Keratinocyte (primary cell): ENCODE data around the gene ROR2. TPM values are rescaled to one million over a fixed set of nuclear protein-coding genes. Genes with fewer than 3 reads are reported as not detected.

Experiments used
- DNase-seq: peaks from one replicate; pipeline ENCODE4 v3.0.0-alpha.2; 2011; ENCODE audit warnings: low read depth, missing footprints, low spot score
- FAIRE-seq: peaks from 2 replicates; lab custom pipeline; 2011; peaks lifted over from hg19 to GRCh38; lab: Jason Lieb, UNC
- H2AFZ ChIP-seq: 2 replicates; pipeline ENCODE4 v1.6.0; 2012; ENCODE audit warnings: low read length, control low read depth, inconsistent platforms; ENCODE audit not compliant: control insufficient read depth
- H3K27ac ChIP-seq: 2 replicates; pipeline ENCODE4 v1.5.1; 2011; ENCODE audit warnings: low read length; ENCODE audit not compliant: control insufficient read depth, insufficient read depth
- H3K27me3 ChIP-seq: 3 replicates; pipeline ENCODE4 v1.6.0; 2011; ENCODE audit warnings: low read length; ENCODE audit not compliant: control insufficient read depth, insufficient read depth; ENCODE audit errors: extremely low read depth
- H3K36me3 ChIP-seq, 2 experiments: 2 replicates in 1 of 2; 3 replicates in 1 of 2; pipeline ENCODE4 v1.5.1; 2011; ENCODE audit warnings: low read length in 2 of 2, mild to moderate bottlenecking in 1 of 2; ENCODE audit not compliant: control insufficient read depth in 2 of 2, insufficient read depth in 2 of 2; ENCODE audit errors: extremely low read depth in 1 of 2
- H3K4me1 ChIP-seq: 3 replicates; pipeline ENCODE4 v1.5.1; 2011; ENCODE audit warnings: low read length; ENCODE audit not compliant: control insufficient read depth, insufficient read depth; ENCODE audit errors: extremely low read depth
- H3K4me2 ChIP-seq: 3 replicates; pipeline ENCODE4 v1.6.0; 2011; ENCODE audit warnings: low read depth, low read length; ENCODE audit not compliant: control insufficient read depth, insufficient read depth; ENCODE audit errors: extremely low read depth
- H3K4me3 ChIP-seq, 3 experiments: fragments of 200-600 bp in 1 of 3; sonication (generic) in 1 of 3; 2 replicates in 2 of 3; 3 replicates in 1 of 3; pipeline ENCODE4 v1.5.1; 2011 to 2016; ENCODE audit warnings: low read length in 3 of 3, mild to moderate bottlenecking in 3 of 3, control low read depth in 2 of 3, inconsistent platforms in 1 of 3, low read depth in 1 of 3, mixed read lengths in 1 of 3, mixed run types in 1 of 3, moderate library complexity in 1 of 3; ENCODE audit not compliant: control insufficient read depth in 2 of 3, insufficient read depth in 2 of 3; ENCODE audit errors: extremely low read depth in 1 of 3
- H3K79me2 ChIP-seq: 2 replicates; pipeline ENCODE4 v1.6.0; 2012; ENCODE audit warnings: low read length; ENCODE audit not compliant: control insufficient read depth, insufficient read depth
- H3K9ac ChIP-seq: 3 replicates; pipeline ENCODE4 v1.6.0; 2011; ENCODE audit warnings: low read length; ENCODE audit not compliant: control insufficient read depth, insufficient read depth; ENCODE audit errors: extremely low read depth
- H3K9me1 ChIP-seq: 3 replicates; pipeline ENCODE4 v1.6.0; 2011; ENCODE audit warnings: low read length; ENCODE audit not compliant: control insufficient read depth, insufficient read depth; ENCODE audit errors: extremely low read depth
- H3K9me3 ChIP-seq: 2 replicates; pipeline ENCODE4 v1.5.1; 2012; ENCODE audit warnings: low read depth, low read length; ENCODE audit not compliant: control insufficient read depth
- H4K20me1 ChIP-seq: 3 replicates; pipeline ENCODE4 v1.6.0; 2011; ENCODE audit warnings: low read length; ENCODE audit not compliant: control insufficient read depth, insufficient read depth; ENCODE audit errors: extremely low read depth
- EZH2 ChIP-seq: IDR thresholded peaks from one replicate; pipeline ENCODE4 v1.6.1; 2012; ENCODE audit warnings: inconsistent platforms, mild to moderate bottlenecking, low read length, moderate library complexity
- dilution Hi-C: fragments of 300-500 bp; cut with MboI; formaldehyde crosslinking; loops from one replicate; pipeline ENCODE4 v1.7.0; 2020; ENCODE audit warnings: low sequenced_read_pairs; ENCODE audit not compliant: extremely low pct_ligation_motif_present
- polyA plus RNA-seq, 5 experiments: library from polyadenylated mRNA; depleted of rRNA in 3 of 5; stranded (reverse) in 3 of 5; stranded (forward) in 1 of 5; unstranded in 1 of 5; fragments of >200 nt; gene quantifications; 1 replicate in 1 of 5; 2 replicates in 3 of 5; 3 replicates in 1 of 5; pipeline versions ENCODE4 v1.2.1 to v1.2.3, GENCODE V29; 2011 to 2012; ENCODE audit warnings: missing spikeins in 2 of 5, low read depth in 1 of 5, low replicate concordance in 1 of 5
- TF ChIP-seq, protein P1 (sequence below), 3 experiments: IDR thresholded peaks in 1 of 3; conservative IDR thresholded peaks in 1 of 3; optimal IDR thresholded peaks in 1 of 3; 2 replicates in 2 of 3; 3 replicates in 1 of 3; pipeline versions ENCODE3 to v1.5.1; 2011; ENCODE audit warnings: low read length in 3 of 3, mild to moderate bottlenecking in 3 of 3, moderate library complexity in 2 of 3, control low read depth in 1 of 3, inconsistent platforms in 1 of 3; ENCODE audit not compliant: insufficient read depth in 2 of 3; ENCODE audit errors: extremely low read depth in 1 of 3

ROR2 gene
- polyA plus RNA-seq, 1 donor (not counting 4 experiments of a cell fraction or from before 2014, with no cell fraction given), result 0.22 TPM

DNA sequence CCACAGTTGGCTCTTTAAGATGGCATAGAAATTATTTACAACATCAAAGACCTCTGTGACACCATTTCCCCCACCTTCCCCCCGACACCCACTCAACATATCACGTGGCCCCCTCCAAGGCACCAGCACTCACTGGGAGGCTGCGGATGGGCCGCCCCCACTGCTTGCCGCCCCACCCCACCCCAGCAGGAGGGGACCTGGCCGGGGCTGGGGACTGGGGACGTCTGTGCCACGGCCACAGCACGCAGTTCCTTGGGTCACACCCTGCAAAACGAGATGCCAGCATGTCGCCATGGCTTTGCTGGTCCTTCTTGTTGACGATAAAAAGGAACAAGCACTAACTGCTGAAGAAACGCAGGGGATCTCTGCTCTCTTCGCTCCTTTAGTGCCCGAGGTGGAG, 269.0 kb downstream of the ROR2 start:
- Histone ChIP-seq H3K79me2 (no peaks in the 10 kb centered on the region), H3K4me1 (no peaks in the 10 kb centered on the region), H3K4me2 (no peak overlapping the region), H3K9me3 (no peaks in the 10 kb centered on the region), H4K20me1 (no peaks in the 10 kb centered on the region), H3K9ac (no peak overlapping the region), H3K27me3 (no peaks in the 10 kb centered on the region), H3K27ac (no peak overlapping the region), H3K36me3 (no peaks in the 10 kb centered on the region), H3K4me3 (no peak overlapping the region), H3K9me1 (no peaks in the 10 kb centered on the region), H2AFZ (no peak overlapping the region)
- dilution Hi-C loops, result no loop called here
- DNase-seq (no peak), FAIRE-seq (no peak)
- TF ChIP-seq EZH2, result no peak
- TF ChIP-seq, protein P1, sequence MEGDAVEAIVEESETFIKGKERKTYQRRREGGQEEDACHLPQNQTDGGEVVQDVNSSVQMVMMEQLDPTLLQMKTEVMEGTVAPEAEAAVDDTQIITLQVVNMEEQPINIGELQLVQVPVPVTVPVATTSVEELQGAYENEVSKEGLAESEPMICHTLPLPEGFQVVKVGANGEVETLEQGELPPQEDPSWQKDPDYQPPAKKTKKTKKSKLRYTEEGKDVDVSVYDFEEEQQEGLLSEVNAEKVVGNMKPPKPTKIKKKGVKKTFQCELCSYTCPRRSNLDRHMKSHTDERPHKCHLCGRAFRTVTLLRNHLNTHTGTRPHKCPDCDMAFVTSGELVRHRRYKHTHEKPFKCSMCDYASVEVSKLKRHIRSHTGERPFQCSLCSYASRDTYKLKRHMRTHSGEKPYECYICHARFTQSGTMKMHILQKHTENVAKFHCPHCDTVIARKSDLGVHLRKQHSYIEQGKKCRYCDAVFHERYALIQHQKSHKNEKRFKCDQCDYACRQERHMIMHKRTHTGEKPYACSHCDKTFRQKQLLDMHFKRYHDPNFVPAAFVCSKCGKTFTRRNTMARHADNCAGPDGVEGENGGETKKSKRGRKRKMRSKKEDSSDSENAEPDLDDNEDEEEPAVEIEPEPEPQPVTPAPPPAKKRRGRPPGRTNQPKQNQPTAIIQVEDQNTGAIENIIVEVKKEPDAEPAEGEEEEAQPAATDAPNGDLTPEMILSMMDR (optimal IDR thresholded peaks at IDR 0.05 in 1 of 3, IDR thresholded peaks at IDR 0.05 in 1 of 3, conservative IDR thresholded peaks at IDR 0.05 in 1 of 3; ENCODE audit: extremely low read depth in 1 of 3, insufficient read depth in 2 of 3, low read length in 3 of 3), result no peak

DNA sequence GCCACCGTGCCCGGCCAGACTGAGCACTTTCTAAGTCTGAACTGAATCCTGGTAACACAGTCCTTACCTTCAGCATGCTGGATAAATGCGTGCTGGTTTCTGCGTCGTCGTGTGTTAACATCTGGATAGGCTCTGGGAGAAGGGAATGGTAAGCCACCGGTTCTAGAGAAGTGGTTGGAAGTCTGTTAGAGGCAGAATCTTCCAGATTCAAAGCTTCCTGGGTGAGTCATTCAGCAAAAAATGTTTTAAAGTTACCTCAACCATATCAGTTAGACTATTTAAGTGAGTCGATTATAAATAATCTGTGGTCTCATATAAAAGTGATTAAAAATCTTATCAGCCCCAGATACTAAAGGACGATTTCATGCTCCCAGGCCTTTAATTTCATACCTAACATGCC, 269.9 kb downstream of the ROR2 start:
- dilution Hi-C loops, result no loop called here
- FAIRE-seq, result no peak
- no peaks in the 10 kb centered on the region for H4K20me1 ChIP-seq
- TF ChIP-seq, protein P1 (optimal IDR thresholded peaks at IDR 0.05 in 1 of 3, IDR thresholded peaks at IDR 0.05 in 1 of 3, conservative IDR thresholded peaks at IDR 0.05 in 1 of 3; ENCODE audit: extremely low read depth in 1 of 3, insufficient read depth in 2 of 3, low read length in 3 of 3), result no peak
- no peak for TF ChIP-seq EZH2
- H3K27ac ChIP-seq, result no peak overlapping the region
- no peak overlapping the region for H3K9ac ChIP-seq
- H2AFZ ChIP-seq, result no peak overlapping the region
- H3K27me3 ChIP-seq, result no peaks in the 10 kb centered on the region
- no peaks in the 10 kb centered on the region for H3K36me3 ChIP-seq
- no peak overlapping the region for H3K4me2 ChIP-seq
- H3K9me3 ChIP-seq, result no peaks in the 10 kb centered on the region
- no peaks in the 10 kb centered on the region for H3K4me1 ChIP-seq
- no peak overlapping the region for H3K4me3 ChIP-seq
- no peaks in the 10 kb centered on the region for H3K9me1 ChIP-seq
- H3K79me2 ChIP-seq, result no peaks in the 10 kb centered on the region
- DNase-seq, result no peak
